HCT116 (cell line): ENCODE data around the gene CORO6. TPM values are rescaled to one million over a fixed set of nuclear protein-coding genes. Genes with fewer than 3 reads are reported as not detected.

Experiments used
- ATAC-seq: fragments of 200-7000 bp; cut with Tn5 transposase; 2 replicates; pipeline ENCODE4 v1.9.1; 2020; ENCODE audit warnings: mild to moderate bottlenecking, moderate library complexity
- BruUV-seq: library from RNA; stranded (reverse); fragments of 400-500 nt; replicated peaks from 2 replicates; lab custom pipeline; 2021; lab: Mats Ljungman, UMichigan
- CTCF ChIA-PET: fragments of 300-600 bp; sonication (Branson Sonifier 250); formaldehyde crosslinking; loops from one replicate; lab custom pipeline; 2021; ENCODE audit warnings: antibody characterized with exemption; lab: Charles Lee
- POLR2A ChIA-PET: fragments of 300-600, 350-600 bp; sonication (Branson Sonifier 250); formaldehyde crosslinking; loops from one replicate; lab custom pipeline; 2021; ENCODE audit warnings: antibody characterized with exemption; lab: Charles Lee
- RAD21 ChIA-PET, 2 experiments: fragments of 300-600 bp; sonication (Branson Sonifier 250); formaldehyde crosslinking; loops; one replicate each; lab custom pipeline; 2023; ENCODE audit warnings: low total read pairs in 2 of 2; ENCODE audit not compliant: uncharacterized antibody in 2 of 2, unreplicated experiment in 2 of 2, low non-redundant PET in 1 of 2; lab: Charles Lee
- DNase-seq: peaks from one replicate; pipeline ENCODE4 v3.0.0-alpha.2; 2010; ENCODE audit warnings: low read depth, low spot score
- H2AFZ ChIP-seq: fragments of 200-600 bp; shearing (Covaris generic), sonication (generic); 2 replicates; pipeline ENCODE4 v1.6.1; 2017; ENCODE audit warnings: low read depth, mixed run types, mixed read lengths, antibody characterized with exemption, low read length; ENCODE audit not compliant: poor library complexity, severe bottlenecking
- H3K27ac ChIP-seq: 2 replicates; pipeline ENCODE4 v1.5.1; 2012; ENCODE audit warnings: low read depth, low read length
- H3K27me3 ChIP-seq: fragments of 200-600 bp; sonication (generic); 2 replicates; pipeline ENCODE4 v1.6.1; 2016; ENCODE audit warnings: mixed run types, low read length, mixed read lengths; ENCODE audit not compliant: insufficient read depth
- H3K36me3 ChIP-seq, 2 experiments: fragments of 200-500 bp in 1 of 2; fragments of 200-600 bp in 1 of 2; sonication (Bioruptor generic) in 1 of 2; sonication (generic) in 1 of 2; 2 replicates each; pipeline versions ENCODE4 v1.5.1 to v1.6.1; 2014 to 2016; ENCODE audit warnings: low read length in 2 of 2, inconsistent platforms in 1 of 2, mixed read lengths in 1 of 2, mixed run types in 1 of 2; ENCODE audit not compliant: insufficient read depth in 2 of 2, control insufficient read depth in 1 of 2
- H3K4me1 ChIP-seq, 2 experiments: fragments of 200-600 bp in 1 of 2; sonication (generic) in 1 of 2; 2 replicates each; pipeline versions ENCODE4 v1.5.1 to v1.6.1; 2012 to 2017; ENCODE audit warnings: low read length in 2 of 2, inconsistent platforms in 1 of 2, mild to moderate bottlenecking in 1 of 2, mixed read lengths in 1 of 2, mixed run types in 1 of 2, moderate library complexity in 1 of 2; ENCODE audit not compliant: insufficient read depth in 2 of 2, control insufficient read depth in 1 of 2
- H3K4me2 ChIP-seq: fragments of 200-600 bp; sonication (generic); 2 replicates; pipeline ENCODE4 v1.6.1; 2017; ENCODE audit warnings: mixed run types, low read length, mixed read lengths
- H3K4me3 ChIP-seq, 2 experiments: fragments of 200-600 bp in 1 of 2; sonication (generic) in 1 of 2; replicated peaks in 1 of 2; 2 replicates each; pipeline ENCODE4 v1.5.1; 2011 to 2016; ENCODE audit warnings: low read length in 2 of 2, control low read depth in 1 of 2, low read depth in 1 of 2, mild to moderate bottlenecking in 1 of 2, mixed read lengths in 1 of 2, mixed run types in 1 of 2
- H3K79me2 ChIP-seq: fragments of 200-600 bp; sonication (generic); 2 replicates; pipeline ENCODE4 v1.6.1; 2017; ENCODE audit warnings: mild to moderate bottlenecking, mixed run types, low read length, moderate library complexity, mixed read lengths; ENCODE audit not compliant: insufficient read depth
- H3K9ac ChIP-seq: fragments of 200-600 bp; sonication (generic); 2 replicates; pipeline ENCODE4 v1.6.1; 2016; ENCODE audit warnings: low read length, mixed read lengths
- H3K9me2 ChIP-seq: fragments of 200-600 bp; sonication (generic), shearing (Covaris generic); 2 replicates; pipeline ENCODE4 v1.6.1; 2017; ENCODE audit warnings: mixed run types, mild to moderate bottlenecking, moderate library complexity; ENCODE audit not compliant: insufficient read depth
- H3K9me3 ChIP-seq, 2 experiments: fragments of 200-500 bp in 1 of 2; fragments of 200-600 bp in 1 of 2; sonication (Bioruptor generic) in 1 of 2; sonication (generic) in 1 of 2; 2 replicates each; pipeline ENCODE4 v1.6.1; 2014 to 2017; ENCODE audit warnings: low read length in 2 of 2, mixed read lengths in 2 of 2, inconsistent platforms in 1 of 2, low read depth in 1 of 2, mild to moderate bottlenecking in 1 of 2, mixed run types in 1 of 2, moderate library complexity in 1 of 2; ENCODE audit not compliant: control insufficient read depth in 1 of 2, insufficient read depth in 1 of 2
- H4K20me1 ChIP-seq: fragments of 200-600 bp; sonication (generic), shearing (Covaris generic); 2 replicates; pipeline ENCODE4 v1.6.1; 2017; ENCODE audit warnings: mixed run types, mild to moderate bottlenecking, moderate library complexity; ENCODE audit not compliant: insufficient read depth
- CEBPB ChIP-seq: IDR thresholded peaks from 2 replicates; pipeline ENCODE4 v1.6.1; 2012; ENCODE audit warnings: low read depth
- EGR1 ChIP-seq: IDR thresholded peaks from 2 replicates; pipeline ENCODE4 v1.6.1; 2012; ENCODE audit warnings: low read depth
- FOSL1 ChIP-seq: IDR thresholded peaks from 2 replicates; pipeline ENCODE4 v1.6.1; 2012; ENCODE audit warnings: low read depth
- MAX ChIP-seq: IDR thresholded peaks from 2 replicates; pipeline ENCODE4 v1.6.1; 2012
- POLR2A ChIP-seq: IDR thresholded peaks from 2 replicates; pipeline ENCODE4 v1.7.0; 2011; ENCODE audit warnings: borderline replicate concordance; ENCODE audit not compliant: insufficient read depth, insufficient read length; ENCODE audit errors: extremely low read depth
- REST ChIP-seq: IDR thresholded peaks from 2 replicates; pipeline ENCODE4 v1.6.1; 2012; ENCODE audit warnings: low read depth
- SIN3A ChIP-seq: IDR thresholded peaks from 2 replicates; pipeline ENCODE4 v1.6.1; 2012; ENCODE audit warnings: low read depth
- TCF7L2 ChIP-seq: IDR thresholded peaks from 2 replicates; pipeline ENCODE4 v1.7.0; 2011; ENCODE audit warnings: borderline replicate concordance, inconsistent platforms; ENCODE audit not compliant: insufficient read depth, insufficient read length; ENCODE audit errors: extremely low read depth
- intact Hi-C: fragments of 100-400 bp; cut with micrococcal nuclease; formaldehyde crosslinking; loops from 2 replicates; pipeline ENCODE4 v1.10.0; 2022
- total RNA-seq: library from RNA; stranded (reverse); gene quantifications from one replicate; pipeline ENCODE4 v1.2.1, GENCODE V29; 2021; ENCODE audit not compliant: unreplicated experiment

The CORO6 gene
- total RNA-seq, 1 experiment from 2014 or later = 8.7 TPM

GRCh38 chr17:29591146-29591736 is 31.5 kb downstream of the CORO6 start:
- no peaks in the 10 kb centered on the region for H3K36me3 ChIP-seq
- H3K4me2 ChIP-seq = peak overlapping the region; percentile 91
- no TSS peak for BruUV-seq
- peak; percentile 54; the same call in 1 of the 2 replicates for TF ChIP-seq EGR1
- no peak for TF ChIP-seq CEBPB
- 0 out of 2 replicates have a peak, but pooled peaks have one; percentile 39 for TF ChIP-seq SIN3A
- no peak for TF ChIP-seq FOSL1
- TF ChIP-seq REST = no peak
- TF ChIP-seq MAX = peak; percentile 98
- peak; percentile 30 for TF ChIP-seq TCF7L2
- peak; percentile 64 for TF ChIP-seq POLR2A
- peaks cover 36 to 67% of the 10 kb centered on the region in 2 experiments for H3K4me1 ChIP-seq
- peak; percentile 48 for DNase-seq
- H3K79me2 ChIP-seq = peaks cover 55% of the 10 kb centered on the region
- no peaks in the 10 kb centered on the region for H4K20me1 ChIP-seq
- RAD21 ChIA-PET = interaction anchor here in 1 of 2 experiments (1.1 kb wide), 1 partner anchor 9 kb away, joined by 3 read pairs; no protein-coding TSS in a partner anchor
- peak; percentile 21 for ATAC-seq
- H3K9me2 ChIP-seq = no peaks in the 10 kb centered on the region
- CTCF ChIA-PET = interaction anchor here (0.6 to 3.4 kb wide), 23 partner anchors 7 to 1584 kb away, joined by 3 to 57 read pairs (median 4); partner anchors contain the start of genes ABHD15, CORO6, NUFIP2 and PHF12
- peak overlapping the region; percentile 74 for H2AFZ ChIP-seq
- H3K9ac ChIP-seq = peak overlapping the region; percentile 84
- no peaks in the 10 kb centered on the region for H3K9me3 ChIP-seq
- peak overlapping the region; percentile 94 for H3K27ac ChIP-seq
- peak overlapping the region; percentile 66 for H3K4me3 ChIP-seq
- H3K27me3 ChIP-seq = no peaks in the 10 kb centered on the region
- intact Hi-C loops = loop anchor here (1.0 to 10.0 kb wide), 2 partner anchors 221 to 446 kb away; no protein-coding TSS in a partner anchor
- POLR2A ChIA-PET = interaction anchor here (0.7 to 1.0 kb wide), 2 partner anchors 24 to 221 kb away, joined by 3 read pairs; partner anchors contain the start of gene ABHD15
